22Rv1 (cell line): ENCODE results near the gene EIF3D.

Experiments used
- CTCF ChIP-seq: fragments of 450-650 bp; IDR thresholded peaks from 2 replicates; pipeline ENCODE4 v1.5.1; 2017; ENCODE audit warnings: mild to moderate bottlenecking
- ZFX ChIP-seq: fragments of 450-650 bp; IDR thresholded peaks from 2 replicates; pipeline ENCODE4 v1.6.1; 2017; ENCODE audit warnings: antibody characterized with exemption, borderline replicate concordance

GRCh38 chr22:36472689-36473088 is 56.3 kb downstream of the EIF3D start:
- TF ChIP-seq CTCF (no peak), ZFX (no peak)
